Activated T-helper 1 cell treated with anti-CD3 and anti-CD28 coated beads, Interleukin-12 subunit alpha, Interleukin-12 subunit beta, Interleukin-2, Interleukin-4 antibody, amounts not matched to agents 30 ng/mL and 10 ng/mL and 1 ng/mL, durations not matched to agents 14 hours and 24 hours and 36 hours (primary cell): ENCODE measurements around the gene CLBA1. TPM values are rescaled to one million over a fixed set of nuclear protein-coding genes. Genes with fewer than 3 reads are reported as not detected.

Experiments
- DNase-seq: peaks from one replicate; pipeline ENCODE4 v3.0.0; 2021; ENCODE audit warnings: low spot score
- H3K27ac Mint-ChIP-seq: one replicate; pipeline ENCODE4 v1.8.0; 2021; ENCODE audit warnings: mild to moderate bottlenecking, mixed read lengths
- H3K27me3 Mint-ChIP-seq: one replicate; pipeline ENCODE4 v1.8.0; 2022; ENCODE audit warnings: mild to moderate bottlenecking, moderate library complexity, mixed read lengths; ENCODE audit not compliant: insufficient read depth
- H3K36me3 Mint-ChIP-seq: one replicate; pipeline ENCODE4 v1.8.0; 2021; ENCODE audit warnings: low read depth, mixed read lengths
- H3K4me1 Mint-ChIP-seq: one replicate; pipeline ENCODE4 v1.8.0; 2021; ENCODE audit warnings: low read depth, mixed read lengths
- H3K4me3 Mint-ChIP-seq: one replicate; pipeline ENCODE4 v1.8.0; 2021; ENCODE audit warnings: mild to moderate bottlenecking, moderate library complexity, mixed read lengths
- H3K9me3 Mint-ChIP-seq: one replicate; pipeline ENCODE4 v1.8.0; 2021; ENCODE audit warnings: mixed read lengths
- intact Hi-C: fragments of 100-400 bp; cut with micrococcal nuclease; formaldehyde crosslinking; loops from one replicate; pipeline ENCODE4 v1.15.1; 2024
- total RNA-seq: library from RNA; stranded (reverse); gene quantifications from 2 replicates; pipeline ENCODE4 v1.2.3, GENCODE V29; 2022

Gene CLBA1
- total RNA-seq, 1 donor from 2014 or later: 3.1 TPM

DNA sequence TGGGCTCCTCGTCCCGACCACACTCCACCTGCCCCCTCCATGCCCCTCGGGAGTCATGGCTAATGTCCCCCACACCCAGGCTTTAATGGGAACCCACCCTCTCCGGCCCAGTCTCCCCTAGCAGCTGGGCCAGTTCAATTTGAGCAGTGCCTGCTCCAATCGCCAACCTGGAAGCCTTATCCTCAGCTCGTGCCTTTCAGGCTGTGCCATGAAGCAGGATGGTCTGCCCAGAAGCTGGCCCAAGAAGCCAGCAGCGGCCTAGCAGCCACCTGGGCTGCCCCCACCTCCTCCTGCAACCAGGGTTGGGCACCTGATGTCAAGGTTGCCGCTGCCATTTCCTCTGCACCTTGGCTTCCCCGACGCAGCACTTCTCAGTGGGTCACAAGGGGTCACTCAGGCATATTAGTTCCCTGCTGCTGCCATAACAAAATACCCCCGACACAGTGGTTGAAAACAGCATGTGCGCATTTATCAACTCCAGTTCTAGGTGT lies 2.3 kb upstream of the CLBA1 start:
- no peaks in the 10 kb centered on the region for H3K36me3 Mint-ChIP-seq
- H3K27ac Mint-ChIP-seq: no peak overlapping the region
- H3K27me3 Mint-ChIP-seq: peaks cover 20% of the 10 kb centered on the region
- no peak overlapping the region for H3K4me3 Mint-ChIP-seq
- intact Hi-C loops: no loop called here
- H3K9me3 Mint-ChIP-seq: no peaks in the 10 kb centered on the region
- DNase-seq: no peak
- no peaks in the 10 kb centered on the region for H3K4me1 Mint-ChIP-seq

DNA sequence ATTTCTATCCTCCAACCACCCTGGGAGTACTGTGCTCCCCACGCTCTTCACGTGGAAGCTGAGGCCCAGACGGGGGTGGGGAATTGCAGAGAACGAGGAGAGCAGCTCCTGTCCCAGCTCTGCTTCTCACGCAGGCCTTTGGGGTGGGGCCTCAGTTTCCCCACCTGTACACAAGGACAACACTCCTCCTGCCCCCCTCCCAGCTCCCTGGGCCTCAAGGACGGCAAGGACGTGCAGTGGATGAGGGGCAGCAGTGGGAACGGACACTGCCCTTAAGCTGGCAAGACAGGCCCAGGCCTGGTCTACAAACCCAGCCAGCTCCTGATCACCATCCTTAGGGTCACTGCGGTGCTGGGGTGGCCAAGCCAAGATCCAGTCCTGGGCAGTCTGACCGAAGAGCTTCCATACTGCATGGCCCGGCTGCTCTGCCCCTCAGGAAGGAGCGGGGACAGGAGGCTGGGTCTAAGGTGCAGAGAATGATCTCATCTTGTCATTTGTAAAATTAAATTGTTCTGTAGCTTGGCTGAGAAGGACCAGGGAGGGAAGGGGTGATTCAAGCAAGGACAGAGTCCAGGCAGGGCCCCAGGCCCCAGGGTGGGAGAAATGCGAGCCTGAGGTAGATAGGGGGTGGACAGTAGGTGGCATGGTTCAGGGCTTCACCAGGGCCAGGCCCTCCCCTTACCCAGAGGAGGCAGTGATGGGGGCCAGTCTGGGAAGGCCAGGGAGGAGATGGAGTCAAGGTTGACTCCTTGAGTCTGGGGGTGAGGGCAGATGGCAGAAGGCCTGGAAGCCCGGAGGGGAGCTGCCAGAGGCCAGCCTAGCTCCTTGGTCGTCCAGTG lies 1.3 kb upstream of the CLBA1 start:
- H3K27me3 Mint-ChIP-seq: peaks cover 14% of the 10 kb centered on the region
- H3K27ac Mint-ChIP-seq: peak overlapping the region; percentile 64
- H3K4me1 Mint-ChIP-seq: no peaks in the 10 kb centered on the region
- H3K4me3 Mint-ChIP-seq: peak overlapping the region; percentile 57
- no peaks in the 10 kb centered on the region for H3K9me3 Mint-ChIP-seq
- no peak for DNase-seq
- H3K36me3 Mint-ChIP-seq: no peaks in the 10 kb centered on the region
- intact Hi-C loops: loop anchor here (2.0 kb wide), 1 partner anchor 231 kb away; the partner anchor contains the start of gene SIVA1

DNA sequence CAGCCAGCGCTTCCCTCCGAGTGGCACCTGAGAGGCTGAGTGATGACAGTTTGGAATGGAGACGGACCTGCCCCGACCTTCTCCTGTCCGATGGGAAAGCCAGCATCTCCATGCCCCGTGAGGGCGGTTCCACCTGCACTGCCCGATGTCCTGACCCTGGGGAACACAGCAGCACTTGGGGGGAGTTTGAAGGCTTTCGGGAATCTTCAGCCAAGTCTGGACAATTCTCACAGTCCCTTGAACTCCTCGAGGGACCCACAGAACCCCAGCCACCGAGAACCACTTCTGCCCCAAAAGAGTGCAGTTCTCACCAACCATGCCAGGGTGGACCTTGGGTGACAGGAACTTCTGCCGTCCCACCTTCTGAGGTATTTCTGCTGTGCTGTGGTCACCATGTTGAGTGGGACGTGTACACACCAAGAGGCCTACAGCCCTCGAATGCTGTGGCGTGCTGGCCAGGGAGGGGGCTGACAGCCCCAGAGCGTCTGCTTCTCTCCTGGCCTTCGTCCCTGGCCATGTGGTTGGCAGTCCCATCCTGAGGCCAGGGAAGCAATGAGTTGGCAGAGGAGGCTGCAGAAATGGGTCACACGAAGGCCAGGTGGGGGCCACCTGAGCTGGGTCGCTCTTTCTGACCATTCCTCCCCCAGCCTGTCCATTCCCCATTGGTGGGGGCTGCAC lies 1.0 kb downstream of the CLBA1 start:
- Mint-ChIP-seq H3K9me3 (no peaks in the 10 kb centered on the region), H3K4me1 (no peaks in the 10 kb centered on the region), H3K27me3 (peaks cover 7% of the 10 kb centered on the region), H3K36me3 (no peaks in the 10 kb centered on the region), H3K4me3 (peak overlapping the region; percentile 71), H3K27ac (peak overlapping the region; percentile 55)
- intact Hi-C loops: no loop called here
- DNase-seq: no peak

DNA sequence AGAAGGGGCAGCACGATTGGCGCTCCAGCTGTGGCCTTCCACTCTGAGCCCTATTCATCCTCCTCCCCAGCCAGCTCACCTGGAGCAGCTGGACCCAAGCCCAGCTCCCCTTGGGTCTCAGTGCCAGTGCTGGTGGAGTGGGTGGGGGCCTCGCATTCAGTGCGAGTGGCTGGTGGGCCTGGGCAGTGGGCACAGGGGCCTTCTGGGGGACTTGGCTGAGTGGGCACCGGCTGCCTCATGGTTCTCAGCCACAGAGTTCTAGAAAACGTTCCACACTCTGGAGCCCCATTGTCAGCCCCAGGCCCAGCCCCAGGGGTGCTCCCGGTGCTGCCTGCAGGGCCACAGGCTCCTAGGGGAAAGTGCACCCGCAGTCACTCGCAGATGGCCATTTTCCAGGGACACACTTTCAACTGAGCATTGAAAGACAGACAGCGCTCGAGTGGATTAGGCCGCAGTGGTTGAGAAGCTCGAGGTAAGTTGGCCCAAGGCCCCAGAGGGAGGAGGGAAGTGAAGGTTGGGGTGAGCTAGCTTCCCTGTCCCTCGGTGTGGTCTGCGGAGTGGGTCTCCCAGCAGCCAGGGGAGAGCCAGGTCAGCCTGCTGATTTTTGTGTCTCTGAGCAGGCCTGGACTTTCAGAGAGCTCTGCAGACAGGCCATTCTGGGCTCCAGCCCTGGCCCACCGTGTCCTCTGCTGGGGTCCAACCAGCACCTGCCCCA lies 3.8 kb downstream of the CLBA1 start:
- Mint-ChIP-seq H3K27me3 (peaks cover 7% of the 10 kb centered on the region), H3K4me1 (no peaks in the 10 kb centered on the region), H3K9me3 (peaks cover 3% of the 10 kb centered on the region), H3K36me3 (no peaks in the 10 kb centered on the region), H3K4me3 (no peak overlapping the region), H3K27ac (no peak overlapping the region)
- intact Hi-C loops: no loop called here
- no peak for DNase-seq

DNA sequence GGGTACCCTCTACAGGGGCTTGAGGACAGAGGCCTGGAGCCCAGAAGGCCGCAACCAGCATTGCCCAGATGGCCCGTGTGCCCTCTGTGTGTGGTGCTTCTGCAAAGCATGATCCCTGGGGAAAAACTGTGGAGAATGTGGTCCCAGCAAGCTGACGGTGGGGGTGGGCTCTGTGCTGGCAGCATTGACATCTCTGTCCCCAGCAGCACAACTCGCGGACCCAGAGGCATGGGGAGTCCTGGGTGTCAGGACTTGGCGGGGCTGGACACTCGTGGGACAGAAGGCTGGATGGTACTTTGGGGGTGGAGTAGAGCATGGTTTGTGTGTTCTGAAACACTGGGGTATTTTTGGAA lies 4.3 kb downstream of the CLBA1 start:
- Mint-ChIP-seq H3K27ac (no peak overlapping the region), H3K27me3 (peaks cover 7% of the 10 kb centered on the region), H3K4me1 (no peaks in the 10 kb centered on the region), H3K4me3 (no peak overlapping the region), H3K36me3 (no peaks in the 10 kb centered on the region), H3K9me3 (peaks cover 3% of the 10 kb centered on the region)
- intact Hi-C loops: no loop called here
- DNase-seq: no peak

DNA sequence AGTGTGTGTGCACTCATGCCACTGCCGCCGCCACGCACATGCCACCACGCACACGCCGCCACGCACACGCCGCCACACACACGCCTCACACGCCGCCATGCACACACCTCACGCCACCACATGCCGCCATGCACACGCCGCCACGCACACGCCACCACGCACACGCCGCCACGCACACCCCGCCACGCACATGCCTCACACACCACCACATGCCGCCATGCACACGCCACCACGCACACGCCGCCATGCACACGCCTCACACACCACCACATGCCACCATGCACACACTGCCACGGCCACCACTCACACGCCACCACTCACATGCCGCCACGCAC lies 6.3 kb downstream of the CLBA1 start:
- Mint-ChIP-seq H3K36me3 (no peaks in the 10 kb centered on the region), H3K4me1 (no peaks in the 10 kb centered on the region), H3K4me3 (no peak overlapping the region), H3K27me3 (peaks cover 7% of the 10 kb centered on the region), H3K9me3 (peaks cover 3% of the 10 kb centered on the region), H3K27ac (no peak overlapping the region)
- intact Hi-C loops: no loop called here
- DNase-seq: no peak

DNA sequence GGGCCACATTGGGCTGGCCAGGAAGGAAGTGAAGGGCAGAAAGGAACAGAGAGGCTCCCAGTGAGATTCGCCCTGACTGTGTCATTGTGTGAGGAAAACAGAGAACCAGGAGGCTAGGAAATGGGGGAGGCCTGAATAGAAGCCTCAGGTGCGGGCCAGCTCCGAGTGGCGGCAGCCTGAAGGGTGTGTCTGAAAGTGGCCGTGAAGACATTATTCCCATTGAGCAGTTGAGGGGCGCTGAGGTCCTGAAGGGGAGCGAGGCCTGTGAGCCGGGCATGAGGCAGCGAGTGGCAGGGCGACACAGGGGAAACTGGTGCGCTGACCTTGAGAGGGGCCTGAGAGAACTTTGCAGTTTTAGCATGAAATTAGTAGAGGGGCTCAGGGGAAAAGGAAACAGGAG lies 6.9 kb downstream of the CLBA1 start:
- Mint-ChIP-seq H3K27me3 (peaks cover 5% of the 10 kb centered on the region), H3K4me3 (no peak overlapping the region), H3K9me3 (peaks cover 3% of the 10 kb centered on the region), H3K36me3 (peaks cover 3% of the 10 kb centered on the region), H3K27ac (no peak overlapping the region), H3K4me1 (no peaks in the 10 kb centered on the region)
- intact Hi-C loops: no loop called here
- DNase-seq: no peak

DNA sequence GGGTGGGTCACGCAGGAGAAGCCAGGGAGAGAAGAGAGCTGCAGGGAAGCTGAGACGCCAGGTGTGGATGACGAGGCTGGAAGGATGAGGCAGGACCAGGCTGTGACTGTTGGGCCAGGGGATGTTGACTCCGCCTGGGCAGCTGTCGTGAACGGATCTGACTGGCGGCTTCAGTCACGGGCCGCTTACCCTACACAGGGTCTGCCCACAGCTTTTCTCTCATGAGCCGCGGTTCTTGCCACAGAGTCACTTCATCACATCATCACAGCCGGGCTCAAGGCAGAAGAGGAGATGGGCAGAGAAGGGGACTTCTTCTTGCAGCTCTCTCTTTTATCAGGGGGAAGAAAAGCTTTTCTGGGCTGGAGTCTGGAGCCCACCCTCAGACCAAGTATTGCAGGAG lies 7.7 kb downstream of the CLBA1 start:
- Mint-ChIP-seq H3K9me3 (peaks cover 3% of the 10 kb centered on the region), H3K4me3 (no peak overlapping the region), H3K4me1 (no peaks in the 10 kb centered on the region), H3K36me3 (peaks cover 3% of the 10 kb centered on the region), H3K27me3 (peaks cover 1% of the 10 kb centered on the region), H3K27ac (no peak overlapping the region)
- no peak for DNase-seq
- intact Hi-C loops: no loop called here

DNA sequence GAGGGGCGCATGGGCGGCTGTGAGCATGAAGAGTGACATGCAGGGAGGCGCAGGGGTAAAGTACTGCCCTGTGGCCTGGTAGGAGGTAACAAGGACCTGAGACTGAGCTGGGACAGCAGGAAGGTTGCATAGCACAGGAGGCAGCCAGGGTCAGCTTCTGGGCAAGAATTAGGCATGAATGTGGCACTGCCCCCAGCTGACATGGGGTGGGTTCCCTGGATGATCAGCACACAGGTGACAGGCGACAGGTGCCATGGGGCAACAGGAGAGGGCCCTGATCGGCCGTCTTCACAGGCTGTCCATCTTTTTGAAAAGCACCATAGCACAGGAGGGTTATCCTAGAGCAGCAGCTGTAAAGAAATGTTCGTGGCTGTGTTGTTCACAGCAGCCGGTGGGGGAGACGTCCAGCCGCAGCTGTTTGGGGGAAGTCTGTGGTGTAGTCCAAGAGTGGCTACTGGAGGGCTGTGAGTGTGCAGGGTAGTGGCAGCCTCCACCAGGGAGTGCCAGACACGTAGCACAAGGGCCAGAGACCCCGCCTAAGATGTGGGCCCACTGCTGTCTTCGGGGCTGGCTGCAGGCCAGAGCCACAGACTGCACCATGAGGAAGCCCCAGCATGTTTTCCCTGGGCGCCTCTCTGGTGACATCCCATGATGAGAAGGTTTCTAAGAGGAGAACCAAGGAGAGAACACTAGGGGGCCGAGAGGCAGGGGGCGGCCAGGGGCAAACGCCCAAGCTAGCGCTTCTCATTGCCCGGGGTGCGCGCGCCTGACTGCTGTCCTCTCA lies 8.4 kb downstream of the CLBA1 start:
- DNase-seq: no peak
- peaks cover 3% of the 10 kb centered on the region for H3K36me3 Mint-ChIP-seq
- H3K27me3 Mint-ChIP-seq: no peaks in the 10 kb centered on the region
- no peaks in the 10 kb centered on the region for H3K4me1 Mint-ChIP-seq
- H3K27ac Mint-ChIP-seq: no peak overlapping the region
- intact Hi-C loops: no loop called here
- H3K9me3 Mint-ChIP-seq: peaks cover 3% of the 10 kb centered on the region
- no peak overlapping the region for H3K4me3 Mint-ChIP-seq

DNA sequence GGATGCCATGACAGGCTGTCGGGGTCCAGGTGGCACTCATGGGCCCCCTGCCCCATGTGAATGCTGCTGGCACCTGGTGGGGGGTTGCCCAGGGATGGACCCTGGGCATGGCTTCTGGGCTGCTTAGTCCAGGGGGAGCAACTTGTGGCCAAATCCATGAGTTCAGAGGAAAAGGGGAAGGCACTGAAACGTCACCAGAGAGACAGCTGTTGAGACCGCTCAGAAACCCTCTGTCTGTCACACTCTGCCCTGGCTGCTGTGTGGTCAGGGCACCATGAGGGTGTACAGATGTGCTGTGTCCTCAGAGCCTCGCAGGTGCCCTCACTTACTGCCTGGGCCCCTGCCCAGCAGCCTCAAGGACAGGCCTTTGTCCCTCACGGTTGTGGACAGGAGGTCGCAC lies 9.4 kb downstream of the CLBA1 start:
- Mint-ChIP-seq H3K4me1 (no peaks in the 10 kb centered on the region), H3K4me3 (no peak overlapping the region), H3K27ac (no peak overlapping the region), H3K9me3 (peaks cover 3% of the 10 kb centered on the region), H3K36me3 (peaks cover 3% of the 10 kb centered on the region), H3K27me3 (no peaks in the 10 kb centered on the region)
- no peak for DNase-seq
- intact Hi-C loops: no loop called here

DNA sequence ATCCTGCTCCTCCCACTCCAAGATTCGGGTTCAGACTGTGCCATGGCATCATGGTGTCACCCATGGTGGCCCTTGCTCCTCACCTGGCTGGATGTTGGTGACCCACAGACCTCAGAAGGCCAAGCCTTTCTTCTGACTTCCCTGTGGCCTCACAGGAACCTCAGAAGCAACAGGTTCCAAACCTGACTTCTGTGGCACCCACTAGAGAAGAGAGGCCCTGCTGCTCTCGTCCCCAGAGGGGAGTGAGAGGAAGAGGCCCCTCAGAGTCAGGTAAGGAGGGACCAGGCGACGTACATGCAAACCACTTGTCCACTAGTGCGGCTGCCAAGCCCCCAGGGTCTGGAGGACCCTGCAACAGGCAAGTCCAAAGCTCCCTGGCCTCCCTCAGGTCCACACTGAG lies 10.4 kb downstream of the CLBA1 start:
- no peak overlapping the region for H3K4me3 Mint-ChIP-seq
- peaks cover 3% of the 10 kb centered on the region for H3K36me3 Mint-ChIP-seq
- peaks cover 3% of the 10 kb centered on the region for H3K9me3 Mint-ChIP-seq
- no peak for DNase-seq
- H3K27ac Mint-ChIP-seq: no peak overlapping the region
- intact Hi-C loops: no loop called here
- H3K4me1 Mint-ChIP-seq: no peaks in the 10 kb centered on the region
- no peaks in the 10 kb centered on the region for H3K27me3 Mint-ChIP-seq

DNA sequence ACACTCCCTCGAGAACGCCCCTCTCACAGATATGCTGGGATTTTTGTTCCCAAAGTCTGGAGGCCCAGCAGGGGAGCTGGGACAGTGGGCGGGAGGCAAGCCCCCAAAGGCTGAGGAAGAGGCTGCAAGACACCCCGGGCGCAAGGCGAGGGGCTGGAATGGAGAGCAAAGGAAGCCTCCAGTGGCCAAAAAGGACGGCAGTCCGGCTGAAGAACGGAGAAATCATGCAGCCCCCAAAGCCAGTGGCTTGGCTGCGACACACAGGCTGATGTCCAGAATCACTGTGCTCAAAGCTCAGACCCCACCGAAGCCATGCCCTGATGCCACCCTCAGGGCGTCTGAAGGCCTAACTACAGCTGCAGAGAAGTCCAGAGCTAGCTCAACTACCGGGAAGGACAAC lies 10.9 kb downstream of the CLBA1 start:
- intact Hi-C loops: no loop called here
- no peak overlapping the region for H3K27ac Mint-ChIP-seq
- no peaks in the 10 kb centered on the region for H3K27me3 Mint-ChIP-seq
- DNase-seq: no peak
- peaks cover 3% of the 10 kb centered on the region for H3K36me3 Mint-ChIP-seq
- peaks cover 3% of the 10 kb centered on the region for H3K9me3 Mint-ChIP-seq
- no peak overlapping the region for H3K4me3 Mint-ChIP-seq
- H3K4me1 Mint-ChIP-seq: no peaks in the 10 kb centered on the region
